H9 (cell line): ENCODE measurements around the gene TMED6. TPM values are rescaled to one million over a fixed set of nuclear protein-coding genes. Genes with fewer than 3 reads are reported as not detected.

Experiments
- DNase-seq: peaks from one replicate; pipeline ENCODE4 v3.0.0-alpha.2; 2017
- H2AFZ ChIP-seq: one replicate; pipeline ENCODE4 v1.6.1; 2013; ENCODE audit warnings: mild to moderate bottlenecking, low read length, control low read depth, moderate library complexity
- H2AK5ac ChIP-seq: 2 replicates; pipeline ENCODE4 v1.6.1; 2013; ENCODE audit warnings: low read length, control low read depth, mixed read lengths; ENCODE audit not compliant: insufficient read length
- H2BK120ac ChIP-seq: one replicate; pipeline ENCODE4 v1.6.1; 2013; ENCODE audit warnings: low read depth, mild to moderate bottlenecking, low read length, control low read depth, inconsistent platforms; ENCODE audit not compliant: poor library complexity, severe bottlenecking
- H2BK12ac ChIP-seq: 2 replicates; pipeline ENCODE4 v1.6.1; 2013; ENCODE audit warnings: low read length, control low read depth, mixed read lengths, low read depth; ENCODE audit not compliant: insufficient read length
- H2BK15ac ChIP-seq: 2 replicates; pipeline ENCODE4 v1.6.1; 2013; ENCODE audit warnings: low read depth, low read length, control low read depth
- H2BK20ac ChIP-seq: one replicate; pipeline ENCODE4 v1.6.1; 2013; ENCODE audit warnings: low read depth, mild to moderate bottlenecking, low read length, control low read depth, inconsistent platforms; ENCODE audit not compliant: poor library complexity, severe bottlenecking
- H2BK5ac ChIP-seq: 2 replicates; pipeline ENCODE4 v1.6.1; 2013; ENCODE audit warnings: low read length, control low read depth, mixed read lengths; ENCODE audit not compliant: insufficient read length
- H3K14ac ChIP-seq: 2 replicates; pipeline ENCODE4 v1.6.1; 2013; ENCODE audit warnings: low read length, control low read depth; ENCODE audit not compliant: insufficient read depth
- H3K18ac ChIP-seq: 2 replicates; pipeline ENCODE4 v1.6.1; 2013; ENCODE audit warnings: low read depth, mild to moderate bottlenecking, mixed read lengths, low read length, control low read depth; ENCODE audit not compliant: insufficient read length
- H3K23ac ChIP-seq: 2 replicates; pipeline ENCODE4 v1.6.1; 2013; ENCODE audit warnings: low read length, control low read depth, mixed read lengths, low read depth; ENCODE audit not compliant: insufficient read length
- H3K23me2 ChIP-seq: 2 replicates; pipeline ENCODE4 v1.6.1; 2013; ENCODE audit warnings: low read depth, mild to moderate bottlenecking, mixed read lengths, low read length, control low read depth; ENCODE audit not compliant: insufficient read length, poor library complexity, severe bottlenecking
- H3K27ac ChIP-seq: 2 replicates; pipeline ENCODE4 v1.5.1; 2013; ENCODE audit warnings: low read length, control low read depth, mixed read lengths, low read depth; ENCODE audit not compliant: insufficient read length
- H3K27me3 ChIP-seq: 2 replicates; pipeline ENCODE4 v1.6.1; 2013; ENCODE audit warnings: low read length, control low read depth, inconsistent platforms; ENCODE audit not compliant: insufficient read depth
- H3K4ac ChIP-seq: 2 replicates; pipeline ENCODE4 v1.6.1; 2013; ENCODE audit warnings: low read depth, mild to moderate bottlenecking, control low read depth, inconsistent platforms, low read length, moderate library complexity
- H3K4me1 ChIP-seq: 2 replicates; pipeline ENCODE4 v1.6.1; 2013; ENCODE audit warnings: low read length, control low read depth, inconsistent platforms; ENCODE audit not compliant: insufficient read depth
- H3K4me2 ChIP-seq: 2 replicates; pipeline ENCODE4 v1.6.1; 2013; ENCODE audit warnings: low read length, control low read depth, mixed read lengths; ENCODE audit not compliant: insufficient read length, insufficient read depth
- H3K56ac ChIP-seq: 2 replicates; pipeline ENCODE4 v1.6.1; 2013; ENCODE audit warnings: low read depth, mild to moderate bottlenecking, mixed read lengths, low read length, control low read depth; ENCODE audit not compliant: insufficient read length
- H3K79me1 ChIP-seq: 2 replicates; pipeline ENCODE4 v1.6.1; 2013; ENCODE audit warnings: low read depth, mild to moderate bottlenecking, moderate library complexity, low read length, control low read depth, inconsistent platforms; ENCODE audit not compliant: insufficient read depth, poor library complexity, severe bottlenecking
- H3K79me2 ChIP-seq: 2 replicates; pipeline ENCODE4 v1.6.1; 2013; ENCODE audit warnings: low read length, control low read depth, inconsistent platforms; ENCODE audit not compliant: insufficient read depth
- H3K9ac ChIP-seq: 2 replicates; pipeline ENCODE4 v1.6.1; 2013; ENCODE audit warnings: low read length, control low read depth, mixed read lengths; ENCODE audit not compliant: insufficient read length; ENCODE audit errors: extremely low read depth
- H3K9me3 ChIP-seq: one replicate; pipeline ENCODE4 v1.6.1; 2013; ENCODE audit warnings: low read depth, low read length, inconsistent platforms; ENCODE audit not compliant: control insufficient read depth
- H3T11ph ChIP-seq: one replicate; pipeline ENCODE4 v1.6.1; 2013; ENCODE audit warnings: mild to moderate bottlenecking, low read length, control low read depth, inconsistent platforms
- H4K20me1 ChIP-seq: one replicate; pipeline ENCODE4 v1.6.1; 2013; ENCODE audit not compliant: control insufficient read depth, insufficient read length, insufficient read depth
- H4K5ac ChIP-seq: 2 replicates; pipeline ENCODE4 v1.6.1; 2013; ENCODE audit warnings: low read depth, mild to moderate bottlenecking, mixed read lengths, low read length, control low read depth; ENCODE audit not compliant: insufficient read length
- H4K8ac ChIP-seq: replicated peaks from 2 replicates; pipeline ENCODE4 v1.6.1; 2013; ENCODE audit warnings: low read length, control low read depth, mixed read lengths, low read depth; ENCODE audit not compliant: insufficient read length
- H4K91ac ChIP-seq: 2 replicates; pipeline ENCODE4 v1.6.1; 2013; ENCODE audit warnings: low read depth, mild to moderate bottlenecking, moderate library complexity, mixed read lengths, low read length, control low read depth; ENCODE audit not compliant: insufficient read length
- H3K27ac Mint-ChIP-seq, 3 experiments: 2 replicates in 2 of 3; 3 replicates in 1 of 3; pipeline ENCODE4 v1.8.0; 2020 to 2021; ENCODE audit warnings: mixed read lengths in 3 of 3, mild to moderate bottlenecking in 1 of 3, moderate library complexity in 1 of 3
- H3K27me3 Mint-ChIP-seq: 2 replicates; pipeline ENCODE4 v1.8.0; 2021; ENCODE audit warnings: low read depth, mild to moderate bottlenecking, moderate library complexity, mixed read lengths
- H3K36me3 Mint-ChIP-seq, 3 experiments: 2 replicates in 2 of 3; 3 replicates in 1 of 3; pipeline ENCODE4 v1.8.0; 2020 to 2021; ENCODE audit warnings: low read depth in 3 of 3, mixed read lengths in 3 of 3; ENCODE audit not compliant: insufficient read depth in 1 of 3
- H3K4me1 Mint-ChIP-seq, 2 experiments: 2 replicates each; pipeline ENCODE4 v1.8.0; 2020; ENCODE audit warnings: mixed read lengths in 2 of 2
- H3K4me3 Mint-ChIP-seq, 2 experiments: 2 replicates in 1 of 2; 3 replicates in 1 of 2; pipeline ENCODE4 v1.8.0; 2020 to 2021; ENCODE audit warnings: mild to moderate bottlenecking in 2 of 2, mixed read lengths in 2 of 2, moderate library complexity in 1 of 2
- H3K9me3 Mint-ChIP-seq, 2 experiments: 2 replicates in 1 of 2; 3 replicates in 1 of 2; pipeline ENCODE4 v1.8.0; 2020; ENCODE audit warnings: mild to moderate bottlenecking in 2 of 2, mixed read lengths in 2 of 2, moderate library complexity in 1 of 2
- CTCF ChIP-seq: fragments of 200-600 bp; sonication (generic); conservative IDR thresholded peaks from 3 replicates; pipeline ENCODE4 v1.8.0; 2021; ENCODE audit warnings: antibody characterized with exemption, mild to moderate bottlenecking
- WGBS: extraction: QIAGEN DNeasy Blood & Tissue Kit; methylation state at CpG from one replicate; pipeline ENCODE4 v1.1.7; 2013; ENCODE audit warnings: missing lambda C conversion rate, low lambda C conversion rate, mixed read lengths; ENCODE audit not compliant: insufficient read length; ENCODE audit errors: extremely low coverage; 5-methylcytosine and 5-hydroxymethylcytosine counted together
- total RNA-seq: library from RNA; stranded (reverse); gene quantifications from 2 replicates; pipeline ENCODE4 v1.2.1, GENCODE V29; 2021

Gene TMED6
- total RNA-seq, 1 experiment from 2014 or later = 0.31 TPM

GRCh38 chr16:69319826-69320739 lies 31.5 kb downstream of the TMED6 start:
- Histone ChIP-seq H3K56ac (no peak overlapping the region), H3K9ac (no peak overlapping the region), H3K79me2 (no peaks in the 10 kb centered on the region), H4K5ac (no peak overlapping the region), H3K23me2 (no peaks in the 10 kb centered on the region), H4K8ac (no peak overlapping the region), H3K9me3 (no peaks in the 10 kb centered on the region), H2AK5ac (no peak overlapping the region), H2BK20ac (no peak overlapping the region), H3K27me3 (no peaks in the 10 kb centered on the region), H2BK12ac (no peak overlapping the region), H3T11ph (no peak overlapping the region), H3K27ac (no peak overlapping the region), H2AFZ (no peak overlapping the region), H3K4me2 (no peak overlapping the region), H3K4me1 (no peaks in the 10 kb centered on the region), H2BK120ac (no peak overlapping the region), H4K20me1 (no peaks in the 10 kb centered on the region), H3K79me1 (no peaks in the 10 kb centered on the region), H3K14ac (no peak overlapping the region), H2BK5ac (no peak overlapping the region), H4K91ac (no peak overlapping the region), H2BK15ac (no peak overlapping the region), H3K23ac (no peak overlapping the region), H3K18ac (no peak overlapping the region), H3K4ac (no peak overlapping the region)
- H3K27ac Mint-ChIP-seq = 0 out of 7 replicates have a peak overlapping the region, but pooled peaks of 1 of the 3 experiments have one; percentile 50
- H3K36me3 Mint-ChIP-seq = peaks cover 44 to 92% (median 82%) of the 10 kb centered on the region in 3 experiments
- H3K4me1 Mint-ChIP-seq = no peaks in the 10 kb centered on the region
- TF ChIP-seq CTCF = no peak
- H3K9me3 Mint-ChIP-seq = no peaks in the 10 kb centered on the region
- H3K4me3 Mint-ChIP-seq = no peak overlapping the region
- H3K27me3 Mint-ChIP-seq = no peaks in the 10 kb centered on the region
- WGBS = no CpG with 5 or more reads among the region's 30 CpGs
- DNase-seq = no peak
